H1 (cell line): Measurements from ENCODE around the gene TPPP. TPM values are rescaled to one million over a fixed set of nuclear protein-coding genes. Genes with fewer than 3 reads are reported as not detected.

Experiments used
- CTCF ChIA-PET: fragments of 300-600 bp; sonication (Branson Sonifier 250); formaldehyde crosslinking; loops from one replicate; lab custom pipeline; 2021; ENCODE audit not compliant: partially characterized antibody; lab: Charles Lee
- POLR2A ChIA-PET: fragments of 300-600 bp; sonication (Branson Sonifier 250); formaldehyde crosslinking; loops from one replicate; lab custom pipeline; 2021; ENCODE audit warnings: inconsistent platforms; ENCODE audit not compliant: partially characterized antibody; lab: Charles Lee
- DNase-seq, 2 experiments: peaks; one replicate each; pipeline versions ENCODE4 v3.0.0 to v3.0.0-alpha.2; 2010 to 2022; ENCODE audit warnings: low spot score in 2 of 2, low read depth in 1 of 2, mixed read lengths in 1 of 2
- FAIRE-seq: peaks from 2 replicates; lab custom pipeline; 2011; peaks lifted over from hg19 to GRCh38; lab: Jason Lieb, UNC
- H2AFZ ChIP-seq: 2 replicates; pipeline ENCODE4 v1.8.1; 2012; ENCODE audit warnings: low read length, inconsistent platforms
- H2AK5ac ChIP-seq: 2 replicates; pipeline ENCODE4 v1.6.1; 2013; ENCODE audit warnings: low read depth, low read length
- H2BK120ac ChIP-seq: replicated peaks from 2 replicates; pipeline ENCODE3; 2013; ENCODE audit warnings: low read depth, low read length, inconsistent platforms
- H2BK12ac ChIP-seq: 2 replicates; pipeline ENCODE4 v1.6.1; 2013; ENCODE audit warnings: low read depth, low read length
- H2BK15ac ChIP-seq: 2 replicates; pipeline ENCODE4 v1.6.1; 2013; ENCODE audit warnings: low read length
- H2BK20ac ChIP-seq: 2 replicates; pipeline ENCODE4 v1.6.1; 2013; ENCODE audit warnings: low read length
- H2BK5ac ChIP-seq: 2 replicates; pipeline ENCODE4 v1.6.1; 2013; ENCODE audit warnings: low read depth, low read length
- H3K14ac ChIP-seq: 2 replicates; pipeline ENCODE4 v1.6.1; 2013; ENCODE audit warnings: inconsistent platforms; ENCODE audit not compliant: insufficient read length
- H3K18ac ChIP-seq: 2 replicates; pipeline ENCODE4 v1.6.1; 2013; ENCODE audit warnings: low read length; ENCODE audit errors: extremely low read depth
- H3K23ac ChIP-seq: 2 replicates; pipeline ENCODE4 v1.6.1; 2013; ENCODE audit warnings: inconsistent platforms; ENCODE audit not compliant: insufficient read length
- H3K23me2 ChIP-seq: 2 replicates; pipeline ENCODE4 v1.6.1; 2013; ENCODE audit warnings: low read depth, low read length
- H3K27ac ChIP-seq: 2 replicates; pipeline ENCODE4 v1.6.1; 2011; ENCODE audit warnings: low read depth, low read length, inconsistent platforms
- H3K27me3 ChIP-seq, 4 experiments: replicated peaks in 1 of 4; 1 replicate in 1 of 4; 2 replicates in 3 of 4; pipeline versions ENCODE4 v1.6.1 to v1.8.1; 2011 to 2013; ENCODE audit warnings: low read length in 3 of 4, mild to moderate bottlenecking in 3 of 4, inconsistent platforms in 2 of 4, mixed read lengths in 2 of 4, moderate library complexity in 1 of 4; ENCODE audit not compliant: control insufficient read depth in 3 of 4, insufficient read depth in 3 of 4; ENCODE audit errors: extremely low read depth in 1 of 4
- H3K36me3 ChIP-seq, 4 experiments: 2 replicates each; pipeline versions ENCODE4 v1.6.1 to v1.8.1; 2011 to 2013; ENCODE audit warnings: mild to moderate bottlenecking in 4 of 4, low read length in 3 of 4, moderate library complexity in 2 of 4, control low read depth in 1 of 4, inconsistent platforms in 1 of 4; ENCODE audit not compliant: insufficient read depth in 4 of 4, control insufficient read depth in 2 of 4
- H3K4ac ChIP-seq: replicated peaks from 2 replicates; pipeline ENCODE3; 2013; ENCODE audit warnings: low read length, low read depth, mixed read lengths, inconsistent platforms; ENCODE audit not compliant: insufficient read length
- H3K4me1 ChIP-seq, 4 experiments: replicated peaks in 1 of 4; 1 replicate in 1 of 4; 2 replicates in 3 of 4; pipeline versions ENCODE4 v1.6.1 to v1.8.1; 2011 to 2013; ENCODE audit warnings: low read length in 3 of 4, inconsistent platforms in 2 of 4, mixed read lengths in 1 of 4; ENCODE audit not compliant: insufficient read depth in 4 of 4, control insufficient read depth in 3 of 4
- H3K4me2 ChIP-seq, 2 experiments: 2 replicates each; pipeline versions ENCODE4 v1.6.1 to v1.8.1; 2011 to 2013; ENCODE audit warnings: low read depth in 2 of 2, low read length in 2 of 2, control low read depth in 1 of 2, inconsistent platforms in 1 of 2, mild to moderate bottlenecking in 1 of 2; ENCODE audit not compliant: insufficient read depth in 1 of 2
- H3K4me3 ChIP-seq, 4 experiments: fragments of 200-600, 300-600 bp in 1 of 4; sonication (generic), shearing (Covaris generic), sonication (Bioruptor Twin) in 1 of 4; 2 replicates each; pipeline versions ENCODE4 v1.5.1 to v1.8.1; 2011 to 2016; ENCODE audit warnings: low read length in 4 of 4, low read depth in 3 of 4, control low read depth in 2 of 4, inconsistent platforms in 2 of 4, mild to moderate bottlenecking in 2 of 4, mixed read lengths in 1 of 4, moderate library complexity in 1 of 4; ENCODE audit not compliant: insufficient read depth in 2 of 4; ENCODE audit errors: extremely low read depth in 1 of 4
- H3K56ac ChIP-seq: replicated peaks from 2 replicates; pipeline ENCODE3; 2013; ENCODE audit warnings: low read depth, mild to moderate bottlenecking, mixed read lengths, low read length, inconsistent platforms; ENCODE audit not compliant: insufficient read length
- H3K79me1 ChIP-seq: 2 replicates; pipeline ENCODE4 v1.6.1; 2013; ENCODE audit warnings: low read depth, low read length, control low read depth
- H3K79me2 ChIP-seq, 2 experiments: 2 replicates each; pipeline versions ENCODE4 v1.6.1 to v1.8.1; 2012 to 2013; ENCODE audit warnings: low read length in 2 of 2, mild to moderate bottlenecking in 2 of 2, inconsistent platforms in 1 of 2; ENCODE audit not compliant: insufficient read depth in 2 of 2, control insufficient read depth in 1 of 2
- H3K9ac ChIP-seq, 4 experiments: replicated peaks in 1 of 4; 1 replicate in 1 of 4; 2 replicates in 3 of 4; pipeline versions ENCODE4 v1.6.1 to v1.8.1; 2011 to 2013; ENCODE audit warnings: low read depth in 3 of 4, low read length in 3 of 4, control low read depth in 2 of 4, mild to moderate bottlenecking in 2 of 4, moderate library complexity in 2 of 4, inconsistent platforms in 1 of 4; ENCODE audit errors: extremely low read depth in 1 of 4
- H3K9me3 ChIP-seq, 2 experiments: 2 replicates each; pipeline versions ENCODE4 v1.6.1 to v1.8.1; 2012 to 2013; ENCODE audit warnings: mild to moderate bottlenecking in 2 of 2, moderate library complexity in 2 of 2, control low read depth in 1 of 2, inconsistent platforms in 1 of 2, low read depth in 1 of 2, low read length in 1 of 2, mixed read lengths in 1 of 2; ENCODE audit not compliant: insufficient read depth in 2 of 2
- H4K20me1 ChIP-seq, 2 experiments: replicated peaks in 1 of 2; 2 replicates each; pipeline versions ENCODE3 to v1.8.1; 2011 to 2013; ENCODE audit warnings: inconsistent platforms in 2 of 2, low read length in 2 of 2, mild to moderate bottlenecking in 1 of 2; ENCODE audit not compliant: insufficient read depth in 2 of 2, control insufficient read depth in 1 of 2
- H4K5ac ChIP-seq: 2 replicates; pipeline ENCODE4 v1.6.1; 2013; ENCODE audit warnings: low read length, low read depth, mixed read lengths, inconsistent platforms; ENCODE audit not compliant: insufficient read length
- H4K8ac ChIP-seq: 2 replicates; pipeline ENCODE4 v1.8.0; 2013; ENCODE audit warnings: mild to moderate bottlenecking, moderate library complexity, low read length, inconsistent platforms; ENCODE audit not compliant: insufficient read depth; ENCODE audit errors: extremely low read depth
- H4K91ac ChIP-seq: replicated peaks from 2 replicates; pipeline ENCODE3; 2013; ENCODE audit warnings: low read length, mixed read lengths, inconsistent platforms; ENCODE audit not compliant: insufficient read length
- CHD1 ChIP-seq: IDR thresholded peaks from 2 replicates; pipeline ENCODE4 v1.6.1; 2012; ENCODE audit warnings: low read depth, low read length, improper control_type of control experiment
- RAD21 ChIP-seq, 2 experiments: IDR thresholded peaks in 1 of 2; conservative IDR thresholded peaks in 1 of 2; 2 replicates each; pipeline ENCODE4 v1.6.1; 2011; ENCODE audit warnings: low read depth in 2 of 2, low read length in 2 of 2, improper control_type of control experiment in 1 of 2, inconsistent platforms in 1 of 2, mild to moderate bottlenecking in 1 of 2, moderate library complexity in 1 of 2
- WGBS, 2 experiments: shearing (Covaris generic) in 1 of 2; methylation state at CpG; one replicate each; pipeline versions ENCODE4 v1.1.6 to v1.1.7; 2013 to 2015; ENCODE audit warnings: low lambda C conversion rate in 2 of 2, mixed read lengths in 2 of 2, inconsistent platforms in 1 of 2, low coverage in 1 of 2, missing lambda C conversion rate in 1 of 2; ENCODE audit not compliant: insufficient replicate concordance in 2 of 2, insufficient coverage in 1 of 2, insufficient read length in 1 of 2; ENCODE audit errors: extremely low coverage in 1 of 2, missing lambda C conversion rate in 1 of 2; 5-methylcytosine and 5-hydroxymethylcytosine counted together
- polyA plus RNA-seq, 7 experiments: library from polyadenylated mRNA; depleted of rRNA in 3 of 7; stranded (reverse) in 5 of 7; unstranded in 2 of 7; fragments of >200 nt in 5 of 7; fragments of 200-250 nt in 2 of 7; gene quantifications; 1 replicate in 5 of 7; 2 replicates in 1 of 7; 4 replicates in 1 of 7; pipeline versions ENCODE4 v1.2.1 to v1.2.3, GENCODE V29; 2011 to 2013; ENCODE audit warnings: missing spikeins in 2 of 7, mixed read lengths in 2 of 7
- total RNA-seq: library from RNA; stranded (reverse); fragmentation: NEBNext Ultra II Directional; extraction: Animal tissue kit (Norgen Biotek cat#: 25700); gene quantifications from 2 replicates; pipeline ENCODE4 v1.2.1, GENCODE V29; 2021

The TPPP gene
- total and polyA plus RNA-seq, 2 of the 8 experiments (the other 6 are each of a cell fraction or from before 2014, with no cell fraction given), result 0.36 to 0.93 TPM

DNA sequence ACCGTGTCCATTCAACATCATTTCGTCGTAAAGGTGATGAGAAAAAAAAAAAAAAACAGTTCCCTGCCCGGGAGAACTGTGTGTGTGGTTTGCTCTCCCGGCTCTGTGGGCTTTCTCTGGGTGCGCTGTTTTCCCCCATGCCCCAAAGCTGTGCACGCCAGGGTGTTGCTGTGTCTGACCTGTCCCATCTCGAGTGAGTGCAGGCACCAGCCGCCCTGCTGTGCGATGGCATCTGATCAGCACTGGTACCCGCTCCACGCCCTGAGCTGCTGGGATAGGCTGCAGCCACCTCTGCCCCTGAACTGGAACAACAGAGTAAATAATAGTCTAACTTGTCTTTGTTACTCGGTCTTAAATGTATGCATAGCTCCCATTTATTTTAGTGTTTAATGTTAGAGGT, 47.7 kb downstream of the TPPP start:
- H3K4me1 ChIP-seq, result no peaks in the 10 kb centered on the region
- no peak overlapping the region for H3K27ac ChIP-seq
- no peak overlapping the region for H2AFZ ChIP-seq
- no peak overlapping the region for H4K5ac ChIP-seq
- peaks cover 5 to 12% of the 10 kb centered on the region in 2 experiments; a peak in 3 of 4 replicates for H3K9me3 ChIP-seq
- 91% methylated on average over 12 of the region's 13 CpGs; no CpG with 5 or more reads in 1 of the 2 experiments for WGBS, 2 experiments
- POLR2A ChIA-PET, result no interaction called here
- no peaks in the 10 kb centered on the region for H3K27me3 ChIP-seq
- H3K79me2 ChIP-seq, result no peaks in the 10 kb centered on the region; a peak in 1 of 4 replicates
- DNase-seq (no peak), FAIRE-seq (no peak)
- H3K4me2 ChIP-seq, result no peak overlapping the region
- H4K91ac ChIP-seq, result no peak overlapping the region
- no peak overlapping the region for H3K56ac ChIP-seq
- H4K8ac ChIP-seq, result no peak overlapping the region
- no peak overlapping the region for H2AK5ac ChIP-seq
- H2BK5ac ChIP-seq, result no peak overlapping the region
- H4K20me1 ChIP-seq, result peaks cover 0 to 5% of the 10 kb centered on the region in 2 experiments
- no peak overlapping the region for H3K4me3 ChIP-seq
- H2BK20ac ChIP-seq, result no peak overlapping the region
- H3K14ac ChIP-seq, result no peak overlapping the region
- H3K4ac ChIP-seq, result no peak overlapping the region
- peaks cover 20 to 45% (median 38%) of the 10 kb centered on the region in 4 experiments for H3K36me3 ChIP-seq
- no peak overlapping the region for H3K18ac ChIP-seq
- peaks cover 3% of the 10 kb centered on the region; the same call in 1 of the 2 replicates for H3K79me1 ChIP-seq
- TF ChIP-seq CHD1 (no peak), RAD21 (IDR thresholded peaks at IDR 0.05 in 1 of 2, conservative IDR thresholded peaks at IDR 0.05 in 1 of 2; ENCODE audit: low read depth in 2 of 2, low read length in 2 of 2) (no peak)
- no peak overlapping the region for H2BK12ac ChIP-seq
- H2BK120ac ChIP-seq, result no peak overlapping the region
- H2BK15ac ChIP-seq, result no peak overlapping the region
- H3K23me2 ChIP-seq, result no peaks in the 10 kb centered on the region
- no peak overlapping the region for H3K9ac ChIP-seq
- no peak overlapping the region for H3K23ac ChIP-seq
- CTCF ChIA-PET, result interaction anchor here (1.6 kb wide), 1 partner anchor 13 kb away, joined by 4 read pairs; no protein-coding TSS in a partner anchor
